Measurements from ENCODE around the gene RTN4RL1.
"Not testable (repeated sequence)": the region's sequence is repeated elsewhere in the genome, so short reads cannot be mapped to it uniquely, and the experiment has no call there.

Gene RTN4RL1

DNA sequence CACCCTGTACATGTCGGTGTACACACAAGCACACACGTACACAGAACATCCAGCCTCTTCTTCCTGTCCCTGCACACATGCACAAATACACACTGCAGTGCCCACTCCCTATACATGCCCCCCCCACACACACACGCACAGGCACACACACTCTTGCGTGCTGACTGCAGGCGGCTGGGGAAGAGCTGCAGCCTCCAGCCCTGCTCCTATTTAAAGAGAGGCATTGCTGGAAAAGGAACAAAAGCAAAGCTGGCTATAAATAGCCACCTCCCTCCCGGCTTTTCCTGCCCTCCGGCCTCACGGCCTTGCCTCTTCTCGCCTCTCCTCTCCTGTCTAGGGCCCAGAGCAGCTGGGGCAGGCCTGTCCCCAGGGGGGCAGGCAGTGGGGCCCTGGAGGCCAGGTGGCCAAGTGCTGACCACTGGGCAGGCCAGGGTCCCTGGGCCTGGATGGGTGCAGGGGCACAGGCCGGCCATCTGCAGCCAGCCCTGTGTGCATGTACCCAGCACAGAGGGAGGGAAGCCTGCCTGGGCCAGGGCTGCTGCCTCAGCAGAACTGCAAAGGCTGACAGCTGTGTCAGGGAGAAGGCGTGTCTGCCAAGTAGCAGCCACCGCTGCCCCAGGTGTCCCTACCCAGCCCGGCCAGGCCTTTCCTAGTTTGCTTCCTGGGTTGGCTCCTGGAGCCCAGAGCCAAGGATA is 25.4 kb downstream of the RTN4RL1 start:
- no peak for DNase-seq (ENCODE audit: low read depth)

DNA sequence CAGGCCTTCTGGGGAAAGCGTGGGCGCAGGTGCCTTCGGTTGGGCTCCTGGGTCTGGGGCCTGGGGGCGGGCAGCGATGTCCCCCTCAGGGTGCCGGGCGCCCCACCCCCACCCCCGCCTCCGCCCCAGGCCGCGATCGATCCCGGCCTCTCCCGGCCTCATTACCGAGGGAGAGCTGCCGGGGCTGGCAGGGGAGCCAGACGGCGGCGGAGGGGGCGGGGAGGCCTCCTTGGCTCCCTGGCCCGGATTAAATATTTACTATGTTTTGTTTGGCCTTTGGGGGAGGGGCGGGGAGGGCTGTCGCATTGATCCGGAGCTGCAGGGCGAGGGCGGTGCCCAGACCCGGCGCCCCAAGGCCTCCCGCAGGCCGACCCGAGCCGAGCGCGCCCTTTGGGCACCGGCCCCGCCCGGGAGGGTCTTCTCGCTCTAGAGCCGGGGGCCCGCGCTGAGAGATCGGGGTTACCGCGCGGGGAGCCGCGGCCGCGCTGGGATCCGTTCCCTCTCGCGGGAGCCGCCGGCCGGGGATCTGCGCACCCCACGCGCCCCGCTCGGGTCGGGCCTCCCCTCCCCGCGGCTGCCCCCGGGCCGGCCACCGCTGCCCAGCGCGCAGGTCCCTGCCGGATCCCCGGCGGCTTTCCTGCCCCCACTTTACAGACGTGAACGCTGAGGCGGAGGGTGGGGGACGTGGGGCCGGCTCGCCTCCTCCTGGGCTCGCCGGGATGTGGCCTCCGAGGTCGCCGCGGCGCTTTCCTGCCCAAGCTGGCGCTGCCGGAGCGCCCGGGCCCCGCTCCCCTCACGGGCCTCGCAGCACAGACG is 27.0 kb downstream of the RTN4RL1 start:
- DNase-seq (ENCODE audit: low read depth), result no peak

DNA sequence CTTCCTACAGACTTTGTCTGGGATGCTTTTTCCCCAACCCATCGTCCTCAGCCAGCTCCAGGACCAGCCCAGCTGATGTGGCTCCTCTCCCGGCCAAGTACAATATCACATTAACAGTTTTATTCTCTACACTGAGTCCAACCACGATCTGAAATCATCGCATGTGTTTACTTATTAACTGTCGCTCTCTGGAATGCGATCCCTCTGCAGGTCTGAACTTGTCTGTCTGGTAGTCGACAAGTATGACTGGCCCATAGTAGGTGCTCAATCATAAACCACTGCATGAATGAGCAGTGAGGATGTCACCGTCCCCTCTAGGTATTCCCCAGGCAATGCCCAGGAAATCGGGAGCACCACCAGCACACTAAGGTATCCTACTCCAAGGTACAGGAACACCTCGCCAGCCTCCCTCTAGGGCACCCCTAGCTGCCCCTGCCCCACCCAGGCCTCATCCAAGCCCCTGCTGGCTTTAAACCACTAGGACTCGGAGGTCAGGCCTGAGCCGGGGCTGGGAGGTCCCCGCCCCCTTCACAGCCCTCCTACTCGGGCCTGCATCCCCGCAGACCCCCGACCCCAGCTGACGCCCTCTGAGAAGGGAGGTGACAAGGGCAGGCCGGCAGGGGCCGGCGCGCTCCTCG is 27.7 kb downstream of the RTN4RL1 start:
- DNase-seq (ENCODE audit: low read depth), result no peak

DNA sequence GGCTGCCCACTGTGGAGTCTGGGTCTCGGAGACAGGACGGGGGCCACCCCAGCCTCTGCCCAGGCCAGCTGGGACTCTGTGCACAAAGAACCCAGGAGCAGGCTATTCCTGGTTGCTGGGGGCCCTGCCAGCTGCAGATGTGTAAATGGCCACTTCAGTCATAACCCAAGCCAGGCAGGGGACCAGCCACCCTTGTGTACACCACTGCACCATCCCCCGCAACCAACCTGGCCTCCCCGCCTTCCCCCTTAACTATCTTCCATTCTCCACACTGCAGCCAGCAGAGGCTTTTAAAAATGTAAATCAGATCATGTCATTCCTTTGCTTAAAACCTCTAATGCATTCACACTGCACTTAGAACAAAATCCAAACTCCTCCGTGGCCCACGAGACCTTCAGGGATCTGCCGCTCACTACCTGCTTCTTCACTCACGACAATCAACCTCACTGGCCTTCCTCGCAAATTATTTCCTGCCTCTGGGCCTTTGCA is 28.3 kb downstream of the RTN4RL1 start:
- no peak for DNase-seq (ENCODE audit: low read depth)

DNA sequence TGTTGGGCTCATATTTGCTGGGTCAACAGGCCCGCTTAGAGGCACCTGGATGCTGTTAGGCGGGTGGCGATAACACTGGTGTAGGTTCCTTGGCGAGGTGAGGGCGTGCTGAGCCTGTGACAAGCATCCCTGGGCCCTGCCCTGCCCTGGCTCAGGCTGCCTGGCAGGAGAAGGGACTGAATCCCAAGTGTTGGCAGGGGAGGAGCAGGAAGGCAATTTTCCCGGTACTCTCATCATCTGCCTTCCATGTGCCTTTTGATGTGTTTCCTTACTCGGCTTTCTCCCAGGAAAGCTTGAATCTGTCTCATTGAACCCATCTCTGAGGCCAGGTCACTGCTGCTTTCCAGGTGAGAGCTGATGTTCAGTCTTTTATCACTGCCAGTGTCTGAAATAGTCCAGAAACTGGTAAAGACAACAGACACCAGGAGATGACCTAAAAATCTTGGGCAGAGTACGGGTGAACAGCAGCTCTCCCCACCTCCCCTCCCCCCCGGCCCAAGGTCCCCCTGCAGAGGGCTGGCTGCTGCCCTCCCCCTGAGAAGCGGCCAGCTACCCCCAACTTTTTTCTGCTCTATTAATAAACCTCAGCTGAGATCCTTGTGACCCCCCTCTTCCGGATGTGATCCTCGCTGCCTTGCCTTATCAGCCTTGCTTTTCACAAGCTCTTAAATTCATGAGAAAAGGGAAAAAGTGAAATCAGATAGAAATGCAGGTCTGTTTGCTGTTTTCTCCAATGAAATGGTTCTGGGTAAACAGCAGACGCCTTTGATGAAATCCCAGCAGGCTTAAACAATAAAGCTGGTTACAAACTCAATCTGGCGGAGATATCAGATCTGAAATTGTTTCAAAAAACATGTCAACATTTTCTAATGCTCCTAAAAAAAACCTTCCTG is 29.0 kb downstream of the RTN4RL1 start:
- no peak for DNase-seq (ENCODE audit: low read depth)

DNA sequence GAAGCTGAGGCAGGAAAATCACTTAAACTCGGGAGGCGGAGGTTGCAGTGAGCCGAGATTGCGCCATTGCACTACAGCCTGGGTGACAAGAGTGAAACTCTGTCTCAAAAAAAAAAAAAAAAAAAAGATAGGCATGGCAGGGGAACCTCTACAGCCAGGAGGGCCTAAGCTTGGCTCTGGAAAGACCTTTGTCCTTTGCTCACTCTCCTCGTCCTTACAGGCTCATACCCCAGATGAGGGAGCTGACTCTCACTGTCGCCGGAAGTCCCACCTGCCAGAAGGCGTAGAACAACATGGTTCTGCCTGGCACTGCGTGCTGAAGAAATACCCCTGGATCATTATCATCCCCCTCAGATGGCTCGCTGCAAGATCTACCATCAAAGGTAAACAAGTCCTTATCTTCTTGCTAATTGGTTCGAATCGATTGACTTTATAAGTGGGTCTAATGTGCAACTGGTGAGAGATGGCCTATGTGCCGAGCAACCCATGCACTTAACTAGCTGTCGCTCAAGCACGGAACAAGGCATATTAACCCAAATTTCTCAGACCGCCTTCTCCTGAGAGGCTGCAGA is 29.7 kb downstream of the RTN4RL1 start:
- DNase-seq (ENCODE audit: low read depth), result no peak

DNA sequence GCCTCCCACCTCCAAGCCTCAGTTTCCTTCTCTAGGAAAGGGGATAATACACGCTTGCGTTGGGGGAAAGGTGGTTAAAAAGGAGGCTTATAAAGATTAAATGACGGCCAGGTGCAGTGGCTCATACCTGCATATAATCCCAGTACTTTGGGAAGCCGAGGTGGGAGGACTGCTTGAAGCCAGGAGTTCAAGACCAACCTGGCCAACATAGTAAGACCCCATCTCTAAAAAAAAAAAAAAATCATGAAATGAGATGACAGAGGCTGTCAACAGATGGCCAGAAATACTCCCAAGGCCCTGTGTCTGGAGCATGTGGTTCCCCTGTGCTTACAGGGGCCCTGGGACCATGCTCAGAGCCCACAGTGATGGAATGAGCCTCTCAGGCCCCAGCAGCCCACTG is 30.4 kb downstream of the RTN4RL1 start:
- no peak for DNase-seq (ENCODE audit: low read depth)

DNA sequence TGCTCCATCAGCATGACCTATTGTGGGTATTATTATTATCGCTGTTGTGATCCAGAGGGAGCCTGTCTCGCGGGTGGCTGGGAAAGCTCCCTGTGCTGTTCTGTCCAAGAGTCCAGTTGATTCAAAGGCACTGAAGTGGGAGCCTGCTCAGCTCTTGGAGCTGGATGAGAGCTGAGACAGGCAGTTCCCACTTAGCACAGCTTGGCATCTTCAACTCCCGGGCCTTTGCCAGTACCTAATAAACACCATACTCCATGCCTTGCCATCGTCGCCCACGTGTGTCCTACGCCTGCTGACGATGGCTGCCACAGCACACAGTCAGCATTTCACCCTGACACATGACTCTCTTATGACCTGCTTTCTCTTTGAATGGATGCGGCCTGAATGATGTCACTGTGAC is 32.6 kb downstream of the RTN4RL1 start:
- no peak for DNase-seq (ENCODE audit: low read depth)

DNA sequence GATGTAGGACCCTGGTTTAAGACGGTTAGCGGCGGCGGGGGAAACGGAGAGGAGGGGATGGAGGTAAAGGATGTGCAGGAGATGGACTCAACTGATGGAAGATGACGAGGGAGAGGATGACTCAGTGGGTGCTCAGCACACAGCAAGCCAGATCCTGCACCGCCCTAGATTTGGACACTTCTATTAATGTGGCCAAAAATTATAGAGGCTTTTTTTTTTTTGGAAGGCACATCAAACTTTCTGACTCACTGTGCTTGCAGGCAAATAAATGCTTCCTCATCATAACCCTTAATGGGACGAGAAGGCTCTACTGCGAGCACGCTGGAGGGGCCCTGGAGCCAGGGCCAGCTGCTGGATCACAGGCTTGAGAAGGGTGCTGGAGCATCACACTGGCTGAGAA is 36.0 kb downstream of the RTN4RL1 start:
- no peak for DNase-seq (ENCODE audit: low read depth)

DNA sequence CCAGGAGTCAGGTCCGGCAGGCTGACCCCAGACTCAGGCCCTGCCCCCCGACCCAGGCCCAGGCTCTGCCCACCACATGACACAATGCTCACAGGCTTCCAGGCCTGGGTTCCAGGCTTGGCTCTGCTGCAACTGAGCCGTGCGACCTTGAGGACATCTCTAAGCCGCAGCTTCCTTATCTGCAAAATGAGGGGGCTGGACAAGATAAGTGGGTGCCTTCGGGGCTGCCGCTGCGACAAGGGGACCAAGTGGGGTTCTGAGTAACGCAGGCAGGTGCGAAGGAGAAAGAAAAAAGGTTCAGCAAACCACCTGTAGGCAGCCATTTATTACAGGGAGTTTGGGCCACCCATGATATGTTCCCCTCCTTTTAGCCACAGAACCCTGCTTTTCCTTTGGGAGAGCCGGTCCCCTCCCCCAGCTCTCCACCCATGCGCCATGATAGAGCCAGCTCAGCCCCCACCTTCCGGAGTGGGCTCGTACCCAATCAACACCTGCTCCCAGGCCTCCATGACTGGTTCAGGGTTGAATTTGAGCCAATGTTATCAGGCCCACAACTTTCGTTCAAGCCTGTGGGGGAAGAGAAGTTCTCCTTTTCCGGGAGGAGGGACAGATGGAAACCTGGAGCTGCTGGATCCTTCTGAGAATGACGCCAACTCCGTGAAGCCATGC is 38.2 kb downstream of the RTN4RL1 start:
- DNase-seq (ENCODE audit: low read depth), result peak; percentile 12

DNA sequence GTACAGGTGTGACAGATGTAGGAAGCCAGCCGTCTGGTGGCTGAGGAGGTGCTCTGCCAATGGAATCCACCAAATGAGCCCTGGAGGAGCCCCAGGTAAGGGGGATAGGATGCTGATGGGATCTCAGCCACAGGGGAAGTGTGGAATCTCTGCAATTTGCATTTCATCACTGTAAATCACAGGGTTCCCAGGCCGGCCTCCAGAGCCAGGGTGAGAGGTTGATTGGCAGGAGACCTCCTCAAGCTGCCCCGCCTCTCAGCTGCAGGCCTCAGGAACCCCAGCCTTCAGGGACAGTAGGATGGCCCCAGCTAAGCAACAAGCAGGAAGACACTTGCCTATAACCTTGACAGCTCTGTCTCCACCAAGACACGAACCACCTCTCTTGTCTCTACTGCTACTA is 39.4 kb downstream of the RTN4RL1 start:
- DNase-seq (ENCODE audit: low read depth), result no peak

DNA sequence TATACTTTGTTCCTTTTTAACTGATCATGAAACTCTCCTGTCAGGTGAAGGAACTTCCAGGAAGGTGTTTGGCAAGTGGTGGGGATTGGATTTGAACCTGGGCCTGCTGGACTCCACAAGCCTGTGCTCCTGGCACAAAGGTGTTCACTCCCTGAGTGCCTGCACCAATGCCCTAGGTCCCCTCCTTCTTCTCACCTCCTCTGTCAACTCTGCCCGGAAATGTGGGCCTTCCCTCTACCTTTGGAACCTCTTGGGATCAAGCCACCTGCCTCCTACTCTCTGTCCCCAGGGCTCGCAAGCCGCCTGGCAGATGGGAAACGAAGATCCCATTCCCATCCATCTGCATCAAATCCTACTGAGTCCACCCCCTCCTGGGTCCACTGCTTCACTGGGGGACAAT is 40.0 kb downstream of the RTN4RL1 start:
- DNase-seq (ENCODE audit: low read depth), result no peak

DNA sequence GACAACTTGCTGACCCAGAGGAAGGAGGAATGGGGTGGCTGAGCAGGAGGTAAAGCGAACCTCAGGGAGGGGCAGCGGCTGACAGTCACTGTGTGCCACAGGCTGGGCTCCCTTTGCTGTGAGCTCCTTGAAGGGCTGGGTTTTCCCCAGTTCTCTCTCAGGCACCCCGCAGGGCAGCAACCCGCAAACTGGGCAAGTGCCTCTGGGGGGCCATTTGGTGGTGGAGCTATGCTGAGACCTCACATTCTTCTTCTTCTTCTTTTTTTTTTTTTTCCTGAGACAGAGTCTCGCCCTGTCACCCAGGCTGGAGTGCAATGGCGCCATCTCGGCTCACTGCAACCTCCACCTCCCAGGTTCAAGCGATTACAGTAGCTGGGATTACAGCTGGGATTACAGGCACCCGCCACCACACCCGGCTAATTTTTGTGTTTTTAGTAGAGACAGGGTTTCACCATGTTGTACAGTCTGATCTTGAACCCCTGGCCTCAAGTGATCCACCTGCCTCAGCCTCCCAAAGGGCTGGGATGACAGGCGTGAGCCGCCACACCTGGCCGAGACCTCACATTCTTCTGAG is 42.3 kb downstream of the RTN4RL1 start:
- DNase-seq (ENCODE audit: low read depth), result not testable (repeated sequence)

DNA sequence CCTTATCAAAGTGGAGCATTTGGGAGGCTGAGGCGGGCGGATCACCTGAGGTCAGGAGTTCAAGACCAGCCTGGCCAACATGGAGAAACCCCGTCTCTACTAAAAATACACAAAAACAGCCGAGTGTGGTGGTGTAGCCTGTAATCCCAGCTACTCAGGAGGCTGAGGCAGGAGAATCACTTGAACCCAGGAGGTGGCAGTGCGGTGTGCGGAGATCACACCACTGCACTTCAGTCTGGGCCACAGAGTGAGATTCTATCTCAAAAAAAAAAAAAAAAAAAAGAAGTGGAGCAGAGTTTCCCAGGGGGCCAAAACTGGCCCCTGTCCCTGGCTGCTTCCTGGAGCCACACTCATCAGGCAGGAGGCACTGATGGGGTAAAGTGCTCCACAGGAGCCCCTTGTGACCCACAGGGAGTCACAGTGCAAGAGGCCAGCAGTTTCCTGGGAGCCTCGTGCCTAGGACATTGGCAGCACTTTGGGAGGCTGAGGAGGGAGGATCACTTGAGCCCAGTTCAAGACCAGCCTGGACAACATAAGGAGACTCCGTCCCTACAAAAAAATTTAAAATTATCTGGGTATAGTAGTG is 44.4 kb downstream of the RTN4RL1 start:
- no peak for DNase-seq (ENCODE audit: low read depth)

DNA sequence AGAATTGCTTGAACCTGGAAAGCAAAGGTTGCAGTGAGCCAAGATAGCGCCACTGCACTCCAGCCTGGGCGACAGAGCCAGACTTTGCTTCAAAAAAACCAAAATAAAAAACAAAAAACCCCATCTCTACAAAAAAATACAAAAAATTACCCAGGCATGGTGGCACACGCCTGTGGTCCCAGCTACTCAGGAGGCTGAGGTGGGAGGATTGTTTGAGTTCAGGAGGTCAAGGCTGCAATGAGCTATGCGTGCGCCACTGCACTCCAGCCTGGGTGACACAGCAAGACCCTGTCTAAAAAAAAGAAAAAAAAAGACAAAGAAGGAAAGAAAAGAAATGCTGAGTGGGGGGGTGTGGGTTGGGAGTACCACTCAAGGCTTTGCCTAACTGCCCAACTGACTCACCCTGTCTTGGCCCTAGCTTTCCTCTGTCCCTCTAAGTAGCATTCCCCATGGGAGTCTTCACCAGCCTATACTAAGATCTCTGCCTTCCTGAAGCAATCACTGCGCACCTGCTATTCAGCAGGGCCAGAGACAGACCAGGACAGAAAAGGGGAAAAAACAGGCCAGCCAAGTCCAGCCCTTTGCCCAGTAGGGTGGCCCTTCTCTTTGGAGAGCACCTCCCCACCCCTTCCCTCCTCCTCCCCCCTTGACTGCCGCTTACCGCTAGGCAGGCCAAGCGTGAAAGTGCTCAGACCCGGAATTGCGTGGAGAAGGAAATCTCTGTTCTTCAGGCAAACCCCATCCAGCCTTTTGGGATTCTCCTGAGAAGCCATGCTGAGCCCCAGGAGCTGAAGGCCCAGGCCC is 45.8 kb downstream of the RTN4RL1 start:
- no peak for DNase-seq (ENCODE audit: low read depth)

DNA sequence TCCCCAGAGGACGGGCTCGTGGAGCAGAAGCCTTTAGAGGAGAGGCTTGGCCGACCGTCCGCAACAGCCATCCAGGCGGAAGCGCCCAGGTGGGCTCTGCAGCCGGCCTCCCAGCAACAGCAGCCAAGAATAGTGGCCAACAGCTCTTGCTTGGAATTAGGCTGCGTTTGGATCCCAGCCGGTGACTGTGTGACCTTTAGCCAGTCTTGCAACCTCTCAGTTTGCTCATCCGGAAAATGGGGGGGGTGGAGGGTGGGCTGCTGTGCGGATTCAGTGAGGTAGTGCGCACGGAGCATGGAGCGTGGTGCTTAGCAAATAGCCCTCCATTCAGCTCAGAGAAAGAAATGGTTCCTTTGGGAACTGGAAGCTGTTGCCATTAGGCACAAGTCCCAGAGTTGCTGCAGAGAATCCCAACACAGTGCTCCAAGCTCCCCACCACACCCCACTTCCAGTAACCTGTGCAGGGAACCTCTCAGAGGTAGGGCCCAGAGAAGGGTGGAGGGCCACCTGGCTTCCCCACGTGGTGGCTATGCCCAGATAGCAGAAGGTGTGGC is 46.7 kb downstream of the RTN4RL1 start:
- no peak for DNase-seq (ENCODE audit: low read depth)

DNA sequence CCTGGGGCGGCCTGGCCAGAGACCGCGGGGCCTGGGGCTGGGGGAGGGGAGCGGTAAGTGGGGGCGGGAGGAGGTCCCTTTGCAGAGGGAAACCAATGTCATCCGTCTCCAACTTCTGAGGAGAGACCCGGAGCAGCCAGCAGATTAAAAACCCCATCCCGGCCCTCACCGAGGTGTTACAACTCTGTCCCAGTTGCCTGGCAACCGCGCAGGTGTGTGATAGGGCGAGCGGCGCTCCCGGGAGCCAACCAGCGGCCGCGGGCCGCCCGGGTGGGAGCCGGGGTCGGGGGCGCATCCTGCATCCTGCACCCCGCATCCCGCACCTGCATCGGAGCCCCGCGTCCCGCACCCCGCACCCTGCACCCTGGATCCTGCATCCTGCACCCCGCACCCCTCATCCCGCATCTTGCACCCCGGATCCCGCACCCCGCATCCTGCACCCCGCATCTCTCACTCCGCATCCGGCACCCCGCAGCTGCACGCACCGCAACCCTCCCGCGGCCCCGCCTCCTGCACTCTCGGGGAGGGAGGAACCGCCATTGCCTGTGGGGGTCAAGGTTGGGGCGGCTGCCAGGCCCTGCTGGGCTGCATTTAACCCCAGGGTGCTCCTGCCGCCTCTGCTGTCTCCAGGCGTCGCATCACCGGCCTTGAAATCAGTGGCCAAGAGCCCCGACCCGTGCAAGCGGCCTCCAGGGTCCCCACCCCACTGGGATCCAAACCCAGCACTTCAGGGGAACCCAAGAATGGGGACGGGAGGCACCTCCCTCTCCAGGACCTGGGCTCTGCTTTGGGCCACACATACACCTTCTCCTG is 47.3 kb downstream of the RTN4RL1 start:
- DNase-seq (ENCODE audit: low read depth), result no peak

DNA sequence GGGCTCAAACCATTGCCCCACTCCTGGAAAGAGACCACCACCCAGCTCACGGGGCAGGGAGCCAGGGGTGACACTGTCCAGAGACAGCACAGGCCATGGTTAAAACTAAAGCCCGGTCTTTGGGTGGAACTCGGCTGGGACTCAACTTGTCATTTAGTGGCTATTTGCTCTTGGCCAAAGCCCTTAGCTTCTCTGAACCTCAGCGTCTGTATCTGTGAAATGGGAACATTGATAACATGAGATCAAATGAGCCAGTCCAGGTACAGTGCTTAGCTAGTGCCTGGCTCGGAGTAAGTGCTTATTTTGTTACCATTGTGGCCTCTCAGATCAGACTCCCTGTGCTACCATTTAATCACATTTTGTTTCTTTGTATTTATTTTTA is 48.5 kb downstream of the RTN4RL1 start:
- no peak for DNase-seq (ENCODE audit: low read depth)
